Osteocyte (in vitro differentiated cells): Measurements from ENCODE around the gene DUOXA2. TPM values are rescaled to one million over a fixed set of nuclear protein-coding genes. Genes with fewer than 3 reads are reported as not detected.

Experiments used
- DNase-seq: peaks from one replicate; pipeline ENCODE4 v3.0.0; 2021; ENCODE audit warnings: mixed read lengths; ENCODE audit not compliant: unreplicated experiment; ENCODE audit errors: extremely low spot score
- H3K27ac Mint-ChIP-seq: one replicate; pipeline ENCODE4 v1.8.0; 2021; ENCODE audit warnings: mild to moderate bottlenecking, mixed read lengths; ENCODE audit not compliant: unreplicated experiment
- H3K27me3 Mint-ChIP-seq: one replicate; pipeline ENCODE4 v1.8.0; 2021; ENCODE audit warnings: mixed read lengths; ENCODE audit not compliant: unreplicated experiment
- H3K36me3 Mint-ChIP-seq: one replicate; pipeline ENCODE4 v1.8.0; 2021; ENCODE audit warnings: mixed read lengths; ENCODE audit not compliant: unreplicated experiment
- H3K4me1 Mint-ChIP-seq: one replicate; pipeline ENCODE4 v1.8.0; 2021; ENCODE audit warnings: mixed read lengths; ENCODE audit not compliant: unreplicated experiment
- H3K4me3 Mint-ChIP-seq: one replicate; pipeline ENCODE4 v1.8.0; 2021; ENCODE audit warnings: mild to moderate bottlenecking, moderate library complexity, mixed read lengths; ENCODE audit not compliant: unreplicated experiment
- H3K9me3 Mint-ChIP-seq: one replicate; pipeline ENCODE4 v1.8.0; 2021; ENCODE audit warnings: mixed read lengths; ENCODE audit not compliant: unreplicated experiment
- CTCF ChIP-seq: fragments of 200-600 bp; sonication (generic); IDR thresholded peaks from 2 replicates; pipeline ENCODE4 v1.5.0; 2021; ENCODE audit warnings: antibody characterized with exemption, mild to moderate bottlenecking, moderate library complexity
- total RNA-seq: library from RNA; stranded (reverse); gene quantifications from 2 replicates; pipeline ENCODE4 v1.2.1, GENCODE V29; 2021

Gene DUOXA2
- total RNA-seq, 1 donor from 2014 or later = not detected

GRCh38 chr15:45166834-45167630 is 52.9 kb downstream of the DUOXA2 start:
- peak; percentile 91 for DNase-seq

GRCh38 chr15:45167631-45168205 is 53.6 kb downstream of the DUOXA2 start:
- H3K4me3 Mint-ChIP-seq = peak overlapping the region; percentile 64
- TF ChIP-seq CTCF = no peak
- H3K9me3 Mint-ChIP-seq = no peaks in the 10 kb centered on the region
- no peak for DNase-seq
- H3K4me1 Mint-ChIP-seq = peaks cover 22% of the 10 kb centered on the region
- no peaks in the 10 kb centered on the region for H3K27me3 Mint-ChIP-seq
- H3K27ac Mint-ChIP-seq = peak overlapping the region; percentile 82
- peaks cover 4% of the 10 kb centered on the region for H3K36me3 Mint-ChIP-seq

More at GRCh38 chr15:45166834-45167630, 52.9 kb downstream of the DUOXA2 start:
- Mint-ChIP-seq H3K4me3 (peak overlapping the region; percentile 64), H3K27ac (peak overlapping the region; percentile 82), H3K27me3 (no peaks in the 10 kb centered on the region), H3K36me3 (peaks cover 4% of the 10 kb centered on the region), H3K9me3 (no peaks in the 10 kb centered on the region), H3K4me1 (peaks cover 22% of the 10 kb centered on the region)
- TF ChIP-seq CTCF = peak; percentile 59

Other genes starting within 250 kb of the DUOXA2 start
- gene TERB2, start 157.6 kb upstream of the DUOXA2 start, total RNA-seq = not detected in 2 replicates
- gene SORD, start 91.1 kb upstream of the DUOXA2 start, total RNA-seq = 9.6 and 9.8 TPM in 2 replicates
- 0.08 TPM in 1 of 2 replicates, not detected in the other for gene DUOX2, start 154 bp upstream of the DUOXA2 start, total RNA-seq
- gene DUOXA1, start 15.6 kb downstream of the DUOXA2 start, total RNA-seq = not detected in 2 replicates
- gene DUOX1, start 15.7 kb downstream of the DUOXA2 start, total RNA-seq = not detected in 2 replicates
- 15.7 and 15.8 TPM in 2 replicates for gene SHF, start 73.6 kb downstream of the DUOXA2 start, total RNA-seq
- gene SLC28A2, start 137.9 kb downstream of the DUOXA2 start, total RNA-seq = not detected in 2 replicates